SK-N-MC (cell line): ENCODE data around the gene DIO2.

Experiments used
- DNase-seq: peaks from one replicate; pipeline ENCODE4 v3.0.0-alpha.2; 2011; ENCODE audit warnings: low read depth, low spot score
- H3K27ac ChIP-seq: fragments of 200-600 bp; sonication (generic); 2 replicates; pipeline ENCODE4 v1.5.1; 2016; ENCODE audit warnings: mixed run types
- H3K36me3 ChIP-seq: fragments of 200-600 bp; sonication (generic); 2 replicates; pipeline ENCODE4 v1.6.1; 2017; ENCODE audit warnings: antibody characterized with exemption, low read length, mixed read lengths; ENCODE audit not compliant: insufficient read depth
- H3K4me3 ChIP-seq: fragments of 200-600 bp; sonication (generic); 2 replicates; pipeline ENCODE4 v1.5.1; 2016
- H3K9ac ChIP-seq: fragments of 200-600 bp; sonication (generic); 2 replicates; pipeline ENCODE4 v1.8.0; 2017; ENCODE audit warnings: mixed run types, mixed read lengths; ENCODE audit not compliant: insufficient read length
- H3K9me3 ChIP-seq: fragments of 200-600 bp; sonication (generic); 2 replicates; pipeline ENCODE4 v1.6.1; 2017; ENCODE audit warnings: low read depth, mild to moderate bottlenecking, antibody characterized with exemption, low read length, moderate library complexity, mixed read lengths
- EZH2 ChIP-seq: fragments of 200-600 bp; sonication (generic); IDR thresholded peaks from one replicate; pipeline ENCODE4 v1.6.1; 2017; ENCODE audit warnings: antibody characterized with exemption
- FOXP2 ChIP-seq: optimal IDR thresholded peaks from 2 replicates; pipeline ENCODE3; 2011; ENCODE audit warnings: mild to moderate bottlenecking, moderate library complexity; ENCODE audit not compliant: insufficient read depth; ENCODE audit errors: extremely low read length, control extremely low read depth
- POLR2AphosphoS5 ChIP-seq: IDR thresholded peaks from 2 replicates; pipeline ENCODE4 v1.6.1; 2012; ENCODE audit warnings: mild to moderate bottlenecking, low read depth, low read length, borderline replicate concordance

Gene DIO2

DNA sequence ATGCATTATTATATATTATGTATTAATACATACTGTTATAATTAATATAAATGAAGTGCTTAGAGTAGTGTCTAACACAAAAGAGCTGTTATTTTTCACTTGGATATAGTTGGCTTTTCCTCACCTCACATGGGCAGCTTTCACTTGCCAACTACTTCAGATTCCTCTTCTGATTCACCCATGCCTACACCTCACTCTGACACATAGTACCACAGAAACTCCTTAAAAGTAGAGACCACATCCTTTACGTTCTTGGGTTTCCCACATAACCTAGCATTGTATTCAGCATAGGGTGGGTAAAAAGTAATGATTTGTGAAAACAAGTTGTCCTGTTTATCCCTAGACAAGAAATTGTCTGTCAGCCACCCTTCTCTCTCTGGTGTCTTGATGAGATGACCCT is 61.0 kb downstream of the DIO2 start:
- Histone ChIP-seq H3K4me3 (no peak overlapping the region), H3K9me3 (no peaks in the 10 kb centered on the region), H3K27ac (no peak overlapping the region), H3K9ac (no peak overlapping the region), H3K36me3 (no peaks in the 10 kb centered on the region)
- DNase-seq, result no peak
- TF ChIP-seq EZH2 (no peak), FOXP2 (no peak), POLR2AphosphoS5 (no peak)
